IMR-90 (cell line): Measurements from ENCODE around the gene ZNF57. TPM values are rescaled to one million over a fixed set of nuclear protein-coding genes. Genes with fewer than 3 reads are reported as not detected.

Experiments
- ATAC-seq: fragments of 200-7000 bp; cut with Tn5 transposase; 2 replicates; pipeline ENCODE4 v1.9.1; 2020; ENCODE audit warnings: low read depth, mild to moderate bottlenecking, moderate library complexity
- BruUV-seq: library from RNA; stranded (reverse); fragments of 400-500 nt; replicated peaks from 2 replicates; lab custom pipeline; 2021; lab: Mats Ljungman, UMichigan
- CTCF ChIA-PET: fragments of 300-600 bp; formaldehyde crosslinking; extraction: SDS; loops from one replicate; lab custom pipeline; 2021; ENCODE audit warnings: antibody characterized with exemption; lab: Yijun Ruan, JAX
- POLR2A ChIA-PET: fragments of 300-600 bp; sonication (Branson Sonifier 250); formaldehyde crosslinking; loops from one replicate; lab custom pipeline; 2022; ENCODE audit warnings: antibody characterized with exemption; ENCODE audit not compliant: unreplicated experiment; lab: Charles Lee
- DNase-seq: peaks from one replicate; pipeline ENCODE4 v3.0.0; 2013
- H2AFZ ChIP-seq: replicated peaks from 2 replicates; pipeline ENCODE3; 2013; ENCODE audit warnings: low read length, mild to moderate bottlenecking; ENCODE audit not compliant: poor library complexity
- H2AK5ac ChIP-seq: 2 replicates; pipeline ENCODE4 v1.6.1; 2013; ENCODE audit warnings: low read depth, low read length, inconsistent platforms
- H2AK9ac ChIP-seq: replicated peaks from 2 replicates; pipeline ENCODE3; 2013; ENCODE audit warnings: mild to moderate bottlenecking, low read depth, low read length, moderate library complexity; ENCODE audit not compliant: poor library complexity
- H2BK120ac ChIP-seq: 2 replicates; pipeline ENCODE4 v1.6.1; 2013; ENCODE audit warnings: low read depth, low read length, inconsistent platforms
- H2BK15ac ChIP-seq: 3 replicates; pipeline ENCODE4 v1.6.1; 2013; ENCODE audit warnings: low read depth, low read length, inconsistent platforms
- H2BK20ac ChIP-seq: 2 replicates; pipeline ENCODE4 v1.6.1; 2013; ENCODE audit warnings: low read depth, mild to moderate bottlenecking, inconsistent platforms, low read length, moderate library complexity
- H2BK5ac ChIP-seq: 2 replicates; pipeline ENCODE4 v1.6.1; 2013; ENCODE audit warnings: mild to moderate bottlenecking, low read depth, low read length, inconsistent platforms; ENCODE audit not compliant: poor library complexity, severe bottlenecking
- H3K14ac ChIP-seq: replicated peaks from 2 replicates; pipeline ENCODE4 v1.6.1; 2013; ENCODE audit warnings: low read depth, low read length, inconsistent platforms
- H3K18ac ChIP-seq: 2 replicates; pipeline ENCODE4 v1.6.1; 2013; ENCODE audit warnings: low read depth, low read length, control low read depth
- H3K23ac ChIP-seq: 2 replicates; pipeline ENCODE4 v1.6.1; 2013; ENCODE audit warnings: low read depth, low read length, inconsistent platforms
- H3K27ac ChIP-seq: 2 replicates; pipeline ENCODE4 v1.5.1; 2013; ENCODE audit warnings: mild to moderate bottlenecking, control low read depth, low read length; ENCODE audit not compliant: insufficient read depth
- H3K27me3 ChIP-seq: 2 replicates; pipeline ENCODE4 v1.6.1; 2013; ENCODE audit warnings: low read length; ENCODE audit not compliant: control insufficient read depth, insufficient read depth
- H3K36me3 ChIP-seq: 2 replicates; pipeline ENCODE4 v1.6.1; 2013; ENCODE audit warnings: low read length, mixed read lengths; ENCODE audit not compliant: control insufficient read depth, insufficient read depth
- H3K4ac ChIP-seq: 2 replicates; pipeline ENCODE4 v1.6.1; 2013; ENCODE audit warnings: low read depth, low read length, inconsistent platforms
- H3K4me1 ChIP-seq: 2 replicates; pipeline ENCODE4 v1.6.1; 2013; ENCODE audit warnings: low read length, mixed read lengths; ENCODE audit not compliant: control insufficient read depth, insufficient read depth
- H3K4me2 ChIP-seq: 2 replicates; pipeline ENCODE4 v1.6.1; 2013; ENCODE audit warnings: low read depth, mild to moderate bottlenecking, control low read depth, low read length, moderate library complexity
- H3K4me3 ChIP-seq: 2 replicates; pipeline ENCODE4 v1.5.1; 2013; ENCODE audit warnings: low read depth, mild to moderate bottlenecking, control low read depth, low read length, moderate library complexity; ENCODE audit not compliant: insufficient read depth
- H3K56ac ChIP-seq: 2 replicates; pipeline ENCODE4 v1.6.1; 2013; ENCODE audit warnings: low read length, inconsistent platforms; ENCODE audit not compliant: insufficient read depth; ENCODE audit errors: extremely low read depth
- H3K79me1 ChIP-seq, 2 experiments: 2 replicates each; pipeline ENCODE4 v1.6.1; 2013; ENCODE audit warnings: low read length in 2 of 2, inconsistent platforms in 1 of 2, low read depth in 1 of 2
- H3K9ac ChIP-seq: 2 replicates; pipeline ENCODE4 v1.6.1; 2013; ENCODE audit warnings: low read depth, low read length, control low read depth
- H3K9me1 ChIP-seq: 2 replicates; pipeline ENCODE4 v1.6.1; 2013; ENCODE audit warnings: low read length, inconsistent platforms; ENCODE audit not compliant: insufficient read depth
- H3K9me3 ChIP-seq: 2 replicates; pipeline ENCODE4 v1.6.1; 2013; ENCODE audit warnings: low read length; ENCODE audit not compliant: control insufficient read depth, insufficient read depth
- H4K20me1 ChIP-seq: 2 replicates; pipeline ENCODE4 v1.6.1; 2013; ENCODE audit warnings: low read length, inconsistent platforms; ENCODE audit not compliant: insufficient read depth
- H4K5ac ChIP-seq: 2 replicates; pipeline ENCODE4 v1.6.1; 2013; ENCODE audit warnings: mild to moderate bottlenecking, low read depth, low read length, control low read depth
- H4K8ac ChIP-seq, 2 experiments: 2 replicates each; pipeline ENCODE4 v1.6.1; 2013; ENCODE audit warnings: low read depth in 2 of 2, low read length in 2 of 2, control low read depth in 1 of 2, inconsistent platforms in 1 of 2
- H4K91ac ChIP-seq: 2 replicates; pipeline ENCODE4 v1.6.1; 2013; ENCODE audit warnings: low read depth, low read length, inconsistent platforms; ENCODE audit not compliant: insufficient read depth
- BHLHE40 ChIP-seq: fragments of 150-350 bp; IDR thresholded peaks from 2 replicates; pipeline ENCODE4 v1.6.1; 2016; ENCODE audit warnings: mild to moderate bottlenecking, low read depth, low read length
- CEBPB ChIP-seq: IDR thresholded peaks from 2 replicates; pipeline ENCODE4 v1.6.1; 2012; ENCODE audit warnings: low read depth, low read length, improper control_type of control experiment
- CHD1 ChIP-seq: IDR thresholded peaks from 2 replicates; pipeline ENCODE4 v1.6.1; 2012; ENCODE audit warnings: low read depth, low read length, improper control_type of control experiment
- CTCF ChIP-seq: conservative IDR thresholded peaks from 2 replicates; pipeline ENCODE4 v1.5.1; 2012; ENCODE audit warnings: mild to moderate bottlenecking, low read depth, low read length, improper control_type of control experiment
- FOS ChIP-seq: fragments of 150-350 bp; IDR thresholded peaks from 2 replicates; pipeline ENCODE4 v1.6.1; 2016; ENCODE audit warnings: low read depth, low read length
- MAFK ChIP-seq: IDR thresholded peaks from 2 replicates; pipeline ENCODE4 v1.6.1; 2012; ENCODE audit warnings: low read depth, low read length, improper control_type of control experiment
- MAZ ChIP-seq: IDR thresholded peaks from 2 replicates; pipeline ENCODE4 v1.6.1; 2012; ENCODE audit warnings: low read depth, mild to moderate bottlenecking, low read length, improper control_type of control experiment, moderate library complexity, borderline replicate concordance
- MXI1 ChIP-seq: IDR thresholded peaks from 2 replicates; pipeline ENCODE4 v1.6.1; 2012; ENCODE audit warnings: low read depth, mild to moderate bottlenecking, low read length, moderate library complexity, borderline replicate concordance
- NFE2L2 ChIP-seq: fragments of 150-350 bp; IDR thresholded peaks from 2 replicates; pipeline ENCODE4 v1.6.1; 2016; ENCODE audit warnings: low read depth, mild to moderate bottlenecking, low read length
- POLR2A ChIP-seq: IDR thresholded peaks from 2 replicates; pipeline ENCODE4 v1.6.1; 2012; ENCODE audit warnings: mild to moderate bottlenecking, low read depth, low read length
- RAD21 ChIP-seq: IDR thresholded peaks from 2 replicates; pipeline ENCODE4 v1.6.1; 2012; ENCODE audit warnings: low read length, improper control_type of control experiment
- RCOR1 ChIP-seq: IDR thresholded peaks from 2 replicates; pipeline ENCODE4 v1.6.1; 2012; ENCODE audit warnings: mild to moderate bottlenecking, low read length, improper control_type of control experiment; ENCODE audit not compliant: insufficient replicate concordance
- RFX5 ChIP-seq: IDR thresholded peaks from 2 replicates; pipeline ENCODE4 v1.8.0; 2012; ENCODE audit warnings: low read depth, mild to moderate bottlenecking, low read length, moderate library complexity
- SMC3 ChIP-seq: fragments of 150-350 bp; IDR thresholded peaks from 2 replicates; pipeline ENCODE4 v1.6.1; 2016; ENCODE audit warnings: low read depth, mild to moderate bottlenecking, antibody characterized with exemption, low read length, moderate library complexity
- WGBS, 2 experiments: methylation state at CpG; one replicate each; pipeline versions ENCODE4 v1.1.5 to v1.1.7; 2013; ENCODE audit warnings: missing lambda C conversion rate in 2 of 2; ENCODE audit not compliant: insufficient read length in 1 of 2; ENCODE audit errors: extremely low coverage in 2 of 2; 5-methylcytosine and 5-hydroxymethylcytosine counted together
- dilution Hi-C: fragments of 300-500 bp; cut with HindIII; formaldehyde crosslinking; loops from one replicate; pipeline ENCODE4 v1.14.3; 2018; ENCODE audit warnings: low sequenced_read_pairs; ENCODE audit not compliant: unreplicated experiment
- in situ Hi-C: fragments of 300-500 bp; cut with MboI; formaldehyde crosslinking; loops from 3 replicates; pipeline ENCODE4 v1.14.3; 2019; ENCODE audit warnings: low sequenced_read_pairs, inconsistent platforms, mixed read lengths
- intact Hi-C: fragments of 100-400 bp; cut with micrococcal nuclease; formaldehyde crosslinking; loops from 2 replicates; pipeline ENCODE4 v1.10.0; 2022
- polyA plus RNA-seq, 3 experiments: library from polyadenylated mRNA; depleted of rRNA; stranded (reverse); fragments of >200 nt; gene quantifications; 2 replicates each; pipeline ENCODE4 v1.2.3, GENCODE V29; 2012; ENCODE audit warnings: low replicate concordance in 1 of 3
- total RNA-seq: library from RNA; depleted of rRNA; stranded (reverse); fragments of >200 nt; gene quantifications from 2 replicates; pipeline ENCODE4 v1.2.3, GENCODE V29; 2012
- TF ChIP-seq, protein P1 (sequence below): fragments of 150-350 bp; IDR thresholded peaks from 2 replicates; pipeline ENCODE4 v1.6.1; 2017; ENCODE audit warnings: mild to moderate bottlenecking, antibody characterized with exemption, low read length, low read depth
- TF ChIP-seq, protein P2 (sequence below): fragments of 150-350 bp; IDR thresholded peaks from 2 replicates; pipeline ENCODE4 v1.6.1; 2016; ENCODE audit warnings: low read depth, mild to moderate bottlenecking, low read length, moderate library complexity, borderline replicate concordance

ZNF57 gene
- total and polyA plus RNA-seq, 2 of the 4 experiments (the other 2 are of a cell fraction) = 2.2 to 8.6 TPM

- H2BK5ac ChIP-seq = no peak overlapping the region
- H3K4me3 ChIP-seq = no peak overlapping the region
- ATAC-seq (no peak), DNase-seq (no peak)
- H2AK5ac ChIP-seq = no peak overlapping the region
- H4K5ac ChIP-seq = no peak overlapping the region
- WGBS, 2 experiments = no CpG with 5 or more reads among the region's 5 CpGs
- no peak overlapping the region for H3K4me2 ChIP-seq
- no peak overlapping the region for H3K18ac ChIP-seq
- H4K91ac ChIP-seq = no peak overlapping the region
- intact Hi-C loops (no loop called here), dilution Hi-C loops (no loop called here), in situ Hi-C loops (no loop called here)
- no peak overlapping the region for H3K56ac ChIP-seq
- H3K27me3 ChIP-seq = no peaks in the 10 kb centered on the region
- no peak overlapping the region for H3K14ac ChIP-seq
- H2BK120ac ChIP-seq = no peak overlapping the region
- no peak overlapping the region for H3K4ac ChIP-seq
- no peaks in the 10 kb centered on the region for H3K4me1 ChIP-seq
- H3K23ac ChIP-seq = no peak overlapping the region
- peaks cover 26% of the 10 kb centered on the region for H3K36me3 ChIP-seq
- no peak overlapping the region for H2BK20ac ChIP-seq
- peaks cover 86% of the 10 kb centered on the region for H3K9me3 ChIP-seq
- no peak overlapping the region for H2BK15ac ChIP-seq
- H3K9ac ChIP-seq = no peak overlapping the region
- H4K20me1 ChIP-seq = no peaks in the 10 kb centered on the region
- H2AFZ ChIP-seq = no peak overlapping the region
- H3K9me1 ChIP-seq = no peaks in the 10 kb centered on the region
- ChIA-PET CTCF (no interaction called here), POLR2A (no interaction called here)
- peaks cover 3% of the 10 kb centered on the region in 2 experiments; a peak in 1 of 4 replicates for H3K79me1 ChIP-seq
- H3K27ac ChIP-seq = no peak overlapping the region
- TF ChIP-seq BHLHE40 (no peak), RAD21 (no peak), NFE2L2 (no peak), CHD1 (no peak), MXI1 (no peak), RCOR1 (no peak), MAFK (no peak), CEBPB (no peak), MAZ (no peak), CTCF (no peak), FOS (no peak), SMC3 (no peak), RFX5 (no peak), POLR2A (no peak)
- TF ChIP-seq, protein P1, sequence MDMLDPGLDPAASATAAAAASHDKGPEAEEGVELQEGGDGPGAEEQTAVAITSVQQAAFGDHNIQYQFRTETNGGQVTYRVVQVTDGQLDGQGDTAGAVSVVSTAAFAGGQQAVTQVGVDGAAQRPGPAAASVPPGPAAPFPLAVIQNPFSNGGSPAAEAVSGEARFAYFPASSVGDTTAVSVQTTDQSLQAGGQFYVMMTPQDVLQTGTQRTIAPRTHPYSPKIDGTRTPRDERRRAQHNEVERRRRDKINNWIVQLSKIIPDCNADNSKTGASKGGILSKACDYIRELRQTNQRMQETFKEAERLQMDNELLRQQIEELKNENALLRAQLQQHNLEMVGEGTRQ = no peak
- TF ChIP-seq, protein P2, sequence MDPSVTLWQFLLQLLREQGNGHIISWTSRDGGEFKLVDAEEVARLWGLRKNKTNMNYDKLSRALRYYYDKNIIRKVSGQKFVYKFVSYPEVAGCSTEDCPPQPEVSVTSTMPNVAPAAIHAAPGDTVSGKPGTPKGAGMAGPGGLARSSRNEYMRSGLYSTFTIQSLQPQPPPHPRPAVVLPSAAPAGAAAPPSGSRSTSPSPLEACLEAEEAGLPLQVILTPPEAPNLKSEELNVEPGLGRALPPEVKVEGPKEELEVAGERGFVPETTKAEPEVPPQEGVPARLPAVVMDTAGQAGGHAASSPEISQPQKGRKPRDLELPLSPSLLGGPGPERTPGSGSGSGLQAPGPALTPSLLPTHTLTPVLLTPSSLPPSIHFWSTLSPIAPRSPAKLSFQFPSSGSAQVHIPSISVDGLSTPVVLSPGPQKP = no peak
- no peak overlapping the region for H2AK9ac ChIP-seq
- H4K8ac ChIP-seq = no peak overlapping the region
- no TSS peak for BruUV-seq
These were observed 44.2 kb upstream of the ZNF57 start for GRCh38 chr19:2856457-2857050.
